ENCODE data around the gene TMEM119.
A peak's percentile ranks its signal among the peaks of the same experiment; 100 is the strongest.

TMEM119 gene

GRCh38 chr12:108642899-108643654, 45.2 kb upstream of the TMEM119 start:
- H3K4me3 ChIP-seq (replicated peaks; ENCODE audit: low read depth, low read length) = no peak overlapping the region
- no peak for TF ChIP-seq CTCF (IDR thresholded peaks at IDR 0.05; ENCODE audit: low read length, missing control alignments)
- no peak for DNase-seq (ENCODE audit: low read depth)

GRCh38 chr12:108642269-108642870, 44.5 kb upstream of the TMEM119 start:
- H3K4me3 ChIP-seq (replicated peaks; ENCODE audit: low read depth, low read length) = no peak overlapping the region
- no peak for DNase-seq (ENCODE audit: low read depth)
- no peak for TF ChIP-seq CTCF (IDR thresholded peaks at IDR 0.05; ENCODE audit: low read length, missing control alignments)

- DNase-seq (ENCODE audit: low read depth) = no peak
- no peak for TF ChIP-seq CTCF (IDR thresholded peaks at IDR 0.05; ENCODE audit: low read length, missing control alignments)
- H3K4me3 ChIP-seq (replicated peaks; ENCODE audit: low read depth, low read length) = no peak overlapping the region
These were observed 43.8 kb upstream of the TMEM119 start for GRCh38 chr12:108641446-108642268.

GRCh38 chr12:108640802-108641445, 43.0 kb upstream of the TMEM119 start:
- no peak for TF ChIP-seq CTCF (IDR thresholded peaks at IDR 0.05; ENCODE audit: low read length, missing control alignments)
- DNase-seq (ENCODE audit: low read depth) = peak; percentile 59
- H3K4me3 ChIP-seq (replicated peaks; ENCODE audit: low read depth, low read length) = no peak overlapping the region

GRCh38 chr12:108638997-108639822, 41.3 kb upstream of the TMEM119 start:
- no peak overlapping the region for H3K4me3 ChIP-seq (replicated peaks; ENCODE audit: low read depth, low read length)
- no peak for TF ChIP-seq CTCF (IDR thresholded peaks at IDR 0.05; ENCODE audit: low read length, missing control alignments)

More at GRCh38 chr12:108638997-108639822, 41.3 kb upstream of the TMEM119 start:
- DNase-seq (ENCODE audit: low read depth) = no peak

Data from fibroblast of pulmonary artery (primary cell).